Astrocyte (in vitro differentiated cells and primary cell): ENCODE measurements around the gene SLC25A53. TPM values are rescaled to one million over a fixed set of nuclear protein-coding genes. Genes with fewer than 3 reads are reported as not detected.
A peak's percentile ranks its signal among the peaks of the same experiment; 100 is the strongest.

Source experiments
- DNase-seq: peaks from one replicate; pipeline ENCODE4 v3.0.0-alpha.2; 2010; ENCODE audit warnings: low read depth
- FAIRE-seq: peaks from 2 replicates; lab custom pipeline; 2011; peaks lifted over from hg19 to GRCh38; lab: Jason Lieb, UNC
- H2AFZ ChIP-seq: 2 replicates; pipeline ENCODE4 v1.6.0; 2012; ENCODE audit warnings: low read depth, low read length, inconsistent platforms
- H3K27ac ChIP-seq: 2 replicates; pipeline ENCODE4 v1.5.1; 2011; ENCODE audit warnings: low read depth, low read length, inconsistent platforms
- H3K27me3 ChIP-seq: 2 replicates; pipeline ENCODE4 v1.6.0; 2011; ENCODE audit warnings: low read length, inconsistent platforms; ENCODE audit not compliant: insufficient read depth
- H3K36me3 ChIP-seq: 2 replicates; pipeline ENCODE4 v1.5.1; 2011; ENCODE audit warnings: low read length, inconsistent platforms; ENCODE audit not compliant: insufficient read depth
- H3K4me1 ChIP-seq: 2 replicates; pipeline ENCODE4 v1.5.1; 2011; ENCODE audit warnings: low read length, inconsistent platforms; ENCODE audit not compliant: insufficient read depth
- H3K4me2 ChIP-seq: 2 replicates; pipeline ENCODE4 v1.6.0; 2012; ENCODE audit warnings: low read length, inconsistent platforms
- H3K4me3 ChIP-seq: 2 replicates; pipeline ENCODE4 v1.5.1; 2011; ENCODE audit warnings: low read depth, mild to moderate bottlenecking, low read length, inconsistent platforms; ENCODE audit not compliant: insufficient read depth
- H3K79me2 ChIP-seq: 2 replicates; pipeline ENCODE4 v1.6.0; 2012; ENCODE audit warnings: mild to moderate bottlenecking, low read length, inconsistent platforms; ENCODE audit not compliant: insufficient read depth
- H3K9ac ChIP-seq: 2 replicates; pipeline ENCODE4 v1.6.0; 2012; ENCODE audit warnings: mild to moderate bottlenecking, low read length, inconsistent platforms
- H3K9me3 ChIP-seq: 2 replicates; pipeline ENCODE4 v1.5.1; 2012; ENCODE audit warnings: low read depth, mild to moderate bottlenecking, low read length, inconsistent platforms; ENCODE audit not compliant: insufficient read depth
- H4K20me1 ChIP-seq: 2 replicates; pipeline ENCODE4 v1.6.0; 2012; ENCODE audit warnings: low read length, inconsistent platforms; ENCODE audit not compliant: insufficient read depth
- H3K27ac Mint-ChIP-seq: one replicate; pipeline ENCODE4 v1.8.0; 2021; ENCODE audit warnings: mild to moderate bottlenecking, mixed read lengths; ENCODE audit not compliant: unreplicated experiment
- H3K27me3 Mint-ChIP-seq: one replicate; pipeline ENCODE4 v1.8.0; 2021; ENCODE audit warnings: low read depth, mixed read lengths; ENCODE audit not compliant: unreplicated experiment
- H3K36me3 Mint-ChIP-seq: one replicate; pipeline ENCODE4 v1.8.0; 2021; ENCODE audit warnings: low read depth, mixed read lengths; ENCODE audit not compliant: unreplicated experiment
- H3K4me1 Mint-ChIP-seq: one replicate; pipeline ENCODE4 v1.8.0; 2021; ENCODE audit warnings: low read depth, mixed read lengths; ENCODE audit not compliant: unreplicated experiment
- H3K4me3 Mint-ChIP-seq: one replicate; pipeline ENCODE4 v1.8.0; 2021; ENCODE audit warnings: mild to moderate bottlenecking, moderate library complexity, mixed read lengths; ENCODE audit not compliant: unreplicated experiment
- H3K9me3 Mint-ChIP-seq: one replicate; pipeline ENCODE4 v1.8.0; 2021; ENCODE audit warnings: mild to moderate bottlenecking, mixed read lengths; ENCODE audit not compliant: unreplicated experiment
- EZH2 ChIP-seq: IDR thresholded peaks from 2 replicates; pipeline ENCODE4 v1.6.1; 2012; ENCODE audit warnings: mild to moderate bottlenecking, low read length, inconsistent platforms; ENCODE audit not compliant: insufficient read depth
- total RNA-seq: library from RNA; stranded (reverse); gene quantifications from 2 replicates; pipeline ENCODE4 v1.2.1, GENCODE V29; 2021
- TF ChIP-seq, protein P1 (sequence below): IDR thresholded peaks from 2 replicates; pipeline ENCODE4 v1.5.1; 2011; ENCODE audit warnings: low read depth, mild to moderate bottlenecking, inconsistent platforms, low read length, moderate library complexity; ENCODE audit not compliant: insufficient read depth

The SLC25A53 gene
- total RNA-seq, 1 donor from 2014 or later, result 5.3 TPM

DNA sequence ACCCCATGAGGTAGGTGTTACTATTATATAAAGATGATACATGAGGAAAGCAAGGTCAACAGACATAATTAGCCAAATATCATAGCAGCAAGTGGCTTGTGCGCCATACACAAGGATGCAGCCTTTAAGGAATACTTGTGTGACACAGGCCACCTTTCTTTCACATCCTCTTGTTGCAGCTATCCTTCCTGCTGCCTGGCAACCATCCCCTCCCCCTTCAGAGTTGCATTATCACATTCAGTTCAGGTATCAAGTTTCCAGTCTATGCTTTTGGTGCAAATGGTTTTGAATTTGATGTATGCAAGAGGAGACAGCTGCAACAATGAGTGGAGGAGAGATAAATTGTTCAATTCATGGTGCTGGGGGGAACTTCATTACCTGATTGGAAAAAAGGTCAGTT, 38.0 kb downstream of the SLC25A53 start:
- Histone ChIP-seq H3K27ac (no peak overlapping the region), H3K4me3 (no peak overlapping the region), H2AFZ (no peak overlapping the region), H3K27me3 (no peaks in the 10 kb centered on the region), H4K20me1 (peaks cover 4% of the 10 kb centered on the region), H3K79me2 (no peaks in the 10 kb centered on the region), H3K9ac (no peak overlapping the region), H3K4me2 (no peak overlapping the region), H3K36me3 (no peaks in the 10 kb centered on the region), H3K9me3 (no peaks in the 10 kb centered on the region), H3K4me1 (no peaks in the 10 kb centered on the region)
- FAIRE-seq (peak; percentile 20), DNase-seq (no peak)
- Mint-ChIP-seq H3K4me1 (no peaks in the 10 kb centered on the region), H3K4me3 (no peak overlapping the region), H3K36me3 (no peaks in the 10 kb centered on the region), H3K27me3 (peaks cover 2% of the 10 kb centered on the region), H3K9me3 (no peaks in the 10 kb centered on the region), H3K27ac (no peak overlapping the region)
- no peak for TF ChIP-seq EZH2
- TF ChIP-seq, protein P1, sequence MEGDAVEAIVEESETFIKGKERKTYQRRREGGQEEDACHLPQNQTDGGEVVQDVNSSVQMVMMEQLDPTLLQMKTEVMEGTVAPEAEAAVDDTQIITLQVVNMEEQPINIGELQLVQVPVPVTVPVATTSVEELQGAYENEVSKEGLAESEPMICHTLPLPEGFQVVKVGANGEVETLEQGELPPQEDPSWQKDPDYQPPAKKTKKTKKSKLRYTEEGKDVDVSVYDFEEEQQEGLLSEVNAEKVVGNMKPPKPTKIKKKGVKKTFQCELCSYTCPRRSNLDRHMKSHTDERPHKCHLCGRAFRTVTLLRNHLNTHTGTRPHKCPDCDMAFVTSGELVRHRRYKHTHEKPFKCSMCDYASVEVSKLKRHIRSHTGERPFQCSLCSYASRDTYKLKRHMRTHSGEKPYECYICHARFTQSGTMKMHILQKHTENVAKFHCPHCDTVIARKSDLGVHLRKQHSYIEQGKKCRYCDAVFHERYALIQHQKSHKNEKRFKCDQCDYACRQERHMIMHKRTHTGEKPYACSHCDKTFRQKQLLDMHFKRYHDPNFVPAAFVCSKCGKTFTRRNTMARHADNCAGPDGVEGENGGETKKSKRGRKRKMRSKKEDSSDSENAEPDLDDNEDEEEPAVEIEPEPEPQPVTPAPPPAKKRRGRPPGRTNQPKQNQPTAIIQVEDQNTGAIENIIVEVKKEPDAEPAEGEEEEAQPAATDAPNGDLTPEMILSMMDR, result no peak

DNA sequence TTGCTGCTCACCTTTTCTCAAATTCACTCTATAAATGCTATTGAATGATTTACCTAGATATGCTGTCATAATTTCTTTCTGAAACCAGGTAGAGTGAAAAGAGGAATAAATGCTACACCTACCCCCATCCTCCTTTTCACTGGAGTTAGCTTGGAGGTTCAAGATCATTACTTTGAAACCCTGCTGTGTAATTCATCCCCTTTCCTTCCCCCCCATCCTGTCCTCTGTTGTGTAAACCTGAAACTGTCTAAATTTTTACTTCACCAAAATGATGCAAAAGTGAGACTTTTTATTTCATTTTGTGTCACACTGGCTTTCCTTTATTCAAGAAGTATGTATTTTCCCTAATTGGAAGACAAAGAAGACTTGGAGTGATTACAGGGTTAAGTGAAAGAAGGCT, 39.0 kb downstream of the SLC25A53 start:
- no peaks in the 10 kb centered on the region for H3K79me2 ChIP-seq
- H2AFZ ChIP-seq, result no peak overlapping the region
- H3K27ac ChIP-seq, result no peak overlapping the region
- no peaks in the 10 kb centered on the region for H3K9me3 Mint-ChIP-seq
- no peaks in the 10 kb centered on the region for H3K36me3 Mint-ChIP-seq
- H3K4me3 ChIP-seq, result no peak overlapping the region
- no peak overlapping the region for H3K9ac ChIP-seq
- no peaks in the 10 kb centered on the region for H3K9me3 ChIP-seq
- H3K4me2 ChIP-seq, result no peak overlapping the region
- H3K4me1 Mint-ChIP-seq, result no peaks in the 10 kb centered on the region
- no peaks in the 10 kb centered on the region for H3K36me3 ChIP-seq
- H3K4me1 ChIP-seq, result no peaks in the 10 kb centered on the region
- peaks cover 2% of the 10 kb centered on the region for H3K27me3 Mint-ChIP-seq
- no peak for DNase-seq
- H4K20me1 ChIP-seq, result peaks cover 9% of the 10 kb centered on the region
- H3K27ac Mint-ChIP-seq, result no peak overlapping the region
- H3K4me3 Mint-ChIP-seq, result no peak overlapping the region
- FAIRE-seq, result peak; percentile 88
- TF ChIP-seq EZH2, result no peak
- TF ChIP-seq, protein P1, result no peak
- no peaks in the 10 kb centered on the region for H3K27me3 ChIP-seq

DNA sequence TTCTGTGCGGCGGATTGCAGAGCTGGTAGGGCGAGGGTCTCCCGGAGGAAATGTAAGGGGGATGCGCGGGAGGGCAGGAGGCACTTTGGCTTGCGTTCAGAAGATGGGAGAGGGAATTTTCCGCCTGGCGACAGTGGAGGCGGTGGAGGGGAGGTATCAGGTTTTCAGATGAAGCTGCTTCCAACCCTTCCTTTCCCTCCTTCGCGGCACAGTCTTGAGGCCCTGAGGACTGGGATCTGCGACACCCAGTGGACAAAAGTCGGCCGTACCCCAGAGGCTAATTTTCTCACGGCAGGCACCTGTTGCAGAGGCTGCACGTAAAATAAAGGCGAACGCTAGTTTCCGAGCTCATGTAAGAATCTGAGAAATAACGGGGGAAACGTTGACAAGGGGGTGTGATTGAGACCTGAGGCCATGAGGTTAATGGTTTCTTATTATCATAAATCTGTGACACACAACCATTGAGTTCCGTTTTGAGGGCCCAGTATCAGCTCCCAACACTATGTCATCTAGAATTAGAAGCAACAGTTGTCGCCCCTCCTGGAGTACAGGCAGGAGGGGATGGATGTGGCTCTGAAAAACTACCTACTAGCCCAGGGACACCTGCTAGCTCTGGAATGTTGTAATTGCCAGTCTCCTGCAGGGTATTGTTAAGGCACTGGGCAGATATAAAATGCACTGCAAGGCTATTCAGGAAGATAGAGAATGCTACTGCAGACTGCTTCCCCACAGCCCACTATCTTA, 43.4 kb downstream of the SLC25A53 start:
- Histone ChIP-seq H3K36me3 (no peaks in the 10 kb centered on the region), H3K4me3 (peak overlapping the region; percentile 67), H3K79me2 (no peaks in the 10 kb centered on the region), H3K4me2 (peak overlapping the region; percentile 91), H4K20me1 (peaks cover 9% of the 10 kb centered on the region), H2AFZ (peak overlapping the region; percentile 66), H3K9ac (peak overlapping the region; percentile 87), H3K4me1 (peaks cover 4% of the 10 kb centered on the region), H3K27me3 (no peaks in the 10 kb centered on the region), H3K27ac (no peak overlapping the region), H3K9me3 (no peaks in the 10 kb centered on the region)
- FAIRE-seq (no peak), DNase-seq (peak; percentile 31)
- peak overlapping the region; percentile 88 for H3K4me3 Mint-ChIP-seq
- H3K27me3 Mint-ChIP-seq, result peaks cover 2% of the 10 kb centered on the region
- H3K9me3 Mint-ChIP-seq, result no peaks in the 10 kb centered on the region
- no peaks in the 10 kb centered on the region for H3K4me1 Mint-ChIP-seq
- TF ChIP-seq, protein P1, result peak; percentile 40
- no peak for TF ChIP-seq EZH2
- no peak overlapping the region for H3K27ac Mint-ChIP-seq
- H3K36me3 Mint-ChIP-seq, result no peaks in the 10 kb centered on the region
